OCI-LY3 (cell line): Measurements from ENCODE around the gene SF3A2.
A peak's percentile ranks its signal among the peaks of the same experiment; 100 is the strongest.

Experiments used
- H2AFZ ChIP-seq: fragments of 200-600, 300-600 bp; shearing (Covaris generic); 2 replicates; pipeline ENCODE4 v1.6.0; 2014; ENCODE audit warnings: antibody characterized with exemption, low read depth, low read length
- H3K27ac ChIP-seq: fragments of 200-600, 300-600 bp; sonication (generic); 2 replicates; pipeline ENCODE4 v1.5.1; 2014; ENCODE audit warnings: mild to moderate bottlenecking, low read length, moderate library complexity, mixed read lengths
- H3K27me3 ChIP-seq: fragments of 200-600, 300-600 bp; sonication (generic); 2 replicates; pipeline ENCODE4 v1.6.1; 2014; ENCODE audit warnings: low read depth, low read length, mixed read lengths
- H3K36me3 ChIP-seq: fragments of 200-600, 300-600 bp; sonication (generic); replicated peaks from 2 replicates; pipeline ENCODE3; 2014; ENCODE audit warnings: low read depth, low read length, mixed read lengths
- H3K4me1 ChIP-seq: fragments of 300-600, 200-600 bp; sonication (generic); 2 replicates; pipeline ENCODE4 v1.6.1; 2014; ENCODE audit warnings: low read length, mixed read lengths
- H3K4me2 ChIP-seq: fragments of 200-600, 300-600 bp; sonication (generic); 2 replicates; pipeline ENCODE4 v1.6.1; 2014; ENCODE audit warnings: low read length, mixed read lengths
- H3K4me3 ChIP-seq: fragments of 300-600, 200-600 bp; sonication (generic); 2 replicates; pipeline ENCODE4 v1.5.1; 2014; ENCODE audit warnings: antibody characterized with exemption, mild to moderate bottlenecking, low read length, moderate library complexity
- H3K79me2 ChIP-seq: fragments of 300-600, 200-600 bp; shearing (Covaris generic); 2 replicates; pipeline ENCODE4 v1.6.1; 2014; ENCODE audit warnings: mild to moderate bottlenecking, low read length, mixed read lengths
- H3K9ac ChIP-seq: fragments of 300-600, 200-600 bp; shearing (Covaris generic); 2 replicates; pipeline ENCODE4 v1.6.0; 2014; ENCODE audit warnings: mild to moderate bottlenecking, low read length, moderate library complexity
- H3K9me3 ChIP-seq: fragments of 200-600, 300-600 bp; shearing (Covaris generic); 2 replicates; pipeline ENCODE4 v1.6.1; 2014; ENCODE audit warnings: low read length, mixed read lengths; ENCODE audit not compliant: insufficient read depth
- H4K20me1 ChIP-seq: fragments of 200-600, 300-600 bp; sonication (generic); 2 replicates; pipeline ENCODE4 v1.6.1; 2016; ENCODE audit warnings: low read length, mixed read lengths; ENCODE audit not compliant: insufficient read depth
- EZH2phosphoT487 ChIP-seq: fragments of 200-600 bp; shearing (Covaris generic); IDR thresholded peaks from 2 replicates; pipeline ENCODE4 v1.6.1; 2018; ENCODE audit warnings: antibody characterized with exemption, mixed run types, low read depth
- TF ChIP-seq, protein P1 (sequence below): fragments of 200-600, 300-600 bp; sonication (generic); IDR thresholded peaks from 2 replicates; pipeline ENCODE4 v1.5.1; 2014; ENCODE audit warnings: antibody characterized with exemption, low read length, low read depth

The SF3A2 gene

DNA sequence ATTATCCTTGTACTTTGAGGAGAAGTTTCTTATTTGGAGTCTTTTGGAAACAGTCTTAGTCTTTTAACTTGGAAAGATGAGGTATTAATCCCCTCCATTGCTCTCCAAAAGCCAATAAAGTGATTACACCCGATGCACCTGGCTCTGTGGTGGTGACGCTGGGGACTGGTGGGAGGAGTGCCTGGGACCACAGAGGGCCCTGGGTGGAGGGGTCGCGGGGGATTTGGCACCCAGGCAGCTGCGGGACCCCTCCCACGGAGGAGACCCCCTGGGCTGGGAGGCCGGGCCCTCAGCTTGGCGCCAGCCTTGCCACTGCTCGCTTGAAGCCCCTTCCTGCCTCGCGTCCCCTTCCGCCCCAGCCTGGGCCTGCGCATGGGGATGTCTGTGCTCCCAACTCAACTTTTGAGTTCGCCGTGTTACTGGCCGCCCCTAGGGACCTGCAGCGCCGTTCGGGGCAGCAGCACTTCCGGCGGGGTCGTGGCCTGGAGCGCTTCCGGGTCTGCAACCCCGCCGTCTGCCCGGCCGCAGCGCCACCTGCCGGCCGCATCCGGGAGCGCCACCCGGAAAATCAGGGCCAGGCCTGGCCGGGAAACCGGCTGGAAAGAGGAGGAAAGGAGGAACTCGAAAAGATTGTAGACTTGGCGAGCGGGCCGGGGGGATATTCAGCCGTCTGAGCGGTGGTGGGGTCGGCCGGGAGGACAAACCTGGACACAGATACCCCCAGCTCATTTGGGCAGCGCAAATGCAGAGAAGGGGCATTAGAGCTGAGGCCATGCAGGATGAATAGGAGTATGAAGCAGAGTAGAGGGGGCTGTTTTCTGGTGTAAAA lies 36.9 kb downstream of the SF3A2 start:
- H3K9ac ChIP-seq: peak overlapping the region; percentile 39
- H3K4me3 ChIP-seq: peak overlapping the region; percentile 91
- H4K20me1 ChIP-seq: peaks cover 66% of the 10 kb centered on the region
- H2AFZ ChIP-seq: no peak overlapping the region
- H3K4me2 ChIP-seq: peak overlapping the region; percentile 89
- H3K4me1 ChIP-seq: peaks cover 30% of the 10 kb centered on the region
- peak overlapping the region; percentile 87 for H3K27ac ChIP-seq
- H3K9me3 ChIP-seq: no peaks in the 10 kb centered on the region
- peaks cover 44% of the 10 kb centered on the region for H3K36me3 ChIP-seq
- no peak for TF ChIP-seq EZH2phosphoT487
- TF ChIP-seq, protein P1, sequence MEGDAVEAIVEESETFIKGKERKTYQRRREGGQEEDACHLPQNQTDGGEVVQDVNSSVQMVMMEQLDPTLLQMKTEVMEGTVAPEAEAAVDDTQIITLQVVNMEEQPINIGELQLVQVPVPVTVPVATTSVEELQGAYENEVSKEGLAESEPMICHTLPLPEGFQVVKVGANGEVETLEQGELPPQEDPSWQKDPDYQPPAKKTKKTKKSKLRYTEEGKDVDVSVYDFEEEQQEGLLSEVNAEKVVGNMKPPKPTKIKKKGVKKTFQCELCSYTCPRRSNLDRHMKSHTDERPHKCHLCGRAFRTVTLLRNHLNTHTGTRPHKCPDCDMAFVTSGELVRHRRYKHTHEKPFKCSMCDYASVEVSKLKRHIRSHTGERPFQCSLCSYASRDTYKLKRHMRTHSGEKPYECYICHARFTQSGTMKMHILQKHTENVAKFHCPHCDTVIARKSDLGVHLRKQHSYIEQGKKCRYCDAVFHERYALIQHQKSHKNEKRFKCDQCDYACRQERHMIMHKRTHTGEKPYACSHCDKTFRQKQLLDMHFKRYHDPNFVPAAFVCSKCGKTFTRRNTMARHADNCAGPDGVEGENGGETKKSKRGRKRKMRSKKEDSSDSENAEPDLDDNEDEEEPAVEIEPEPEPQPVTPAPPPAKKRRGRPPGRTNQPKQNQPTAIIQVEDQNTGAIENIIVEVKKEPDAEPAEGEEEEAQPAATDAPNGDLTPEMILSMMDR: peak; percentile 97
- peaks cover 62% of the 10 kb centered on the region for H3K79me2 ChIP-seq
- no peaks in the 10 kb centered on the region for H3K27me3 ChIP-seq

DNA sequence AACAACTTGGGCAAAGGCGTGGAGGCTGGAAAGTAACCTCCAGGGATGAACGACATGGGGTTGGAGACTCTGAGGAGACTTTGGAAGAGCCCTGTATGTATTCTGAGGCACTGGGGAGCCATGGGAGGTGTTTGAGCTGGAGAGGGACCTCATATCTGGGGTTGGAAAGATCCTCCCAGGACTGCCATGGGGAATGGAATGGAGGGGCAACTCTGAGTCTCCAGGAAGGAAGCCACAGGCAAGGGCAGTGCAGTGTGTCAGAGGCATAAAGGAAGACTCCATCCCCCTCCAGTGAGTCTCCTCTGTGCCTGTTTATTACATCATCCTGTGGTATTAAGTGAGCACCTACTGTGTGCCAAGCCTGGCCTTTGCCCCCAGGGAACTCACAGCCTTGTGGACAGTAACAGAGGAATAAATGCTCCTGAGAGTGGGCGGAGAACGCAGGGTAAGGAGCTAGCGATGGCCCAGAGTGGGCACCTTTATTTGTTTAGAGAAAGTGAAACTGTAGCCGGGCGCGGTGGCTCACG lies 37.6 kb downstream of the SF3A2 start:
- Histone ChIP-seq H4K20me1 (peaks cover 66% of the 10 kb centered on the region), H2AFZ (no peak overlapping the region), H3K4me2 (peak overlapping the region; percentile 89), H3K79me2 (peaks cover 60% of the 10 kb centered on the region), H3K27ac (peak overlapping the region; percentile 7; the same call in 1 of the 2 replicates), H3K4me3 (peak overlapping the region; percentile 51), H3K27me3 (no peaks in the 10 kb centered on the region), H3K9me3 (no peaks in the 10 kb centered on the region), H3K36me3 (peaks cover 44% of the 10 kb centered on the region), H3K4me1 (peaks cover 28% of the 10 kb centered on the region), H3K9ac (peak overlapping the region; percentile 7; the same call in 1 of the 2 replicates)
- TF ChIP-seq, protein P1: no peak
- TF ChIP-seq EZH2phosphoT487: no peak

DNA sequence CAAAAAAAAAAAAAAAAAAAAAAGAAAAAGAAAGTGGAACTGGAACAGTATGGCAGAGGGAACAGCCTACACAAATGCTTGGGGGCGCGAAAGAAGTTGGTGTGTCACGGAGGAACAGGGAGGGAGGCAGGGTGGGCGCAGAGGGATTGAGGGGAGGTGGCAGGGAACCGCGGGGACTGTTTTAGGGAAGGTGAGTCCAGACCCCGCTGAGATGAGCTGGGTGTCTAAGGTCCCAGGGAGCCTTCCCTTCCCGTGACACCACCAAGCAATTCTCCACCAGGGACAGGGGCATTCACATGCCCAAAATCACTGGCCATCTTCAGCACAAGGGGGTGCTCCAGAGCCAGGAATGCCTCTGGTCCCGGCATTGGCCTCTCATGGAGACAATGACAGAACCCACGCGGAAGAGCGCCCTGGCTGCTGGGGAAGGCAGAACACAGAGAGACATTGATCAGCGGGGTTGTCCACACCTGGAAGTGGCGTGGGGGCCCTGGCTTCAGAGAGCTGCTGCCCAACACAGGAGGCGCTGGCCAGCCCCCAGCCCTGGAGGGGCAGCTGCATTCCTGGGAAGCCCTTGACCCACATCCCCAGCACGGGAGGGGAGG lies 38.4 kb downstream of the SF3A2 start:
- Histone ChIP-seq H3K4me2 (no peak overlapping the region), H2AFZ (no peak overlapping the region), H3K27me3 (no peaks in the 10 kb centered on the region), H3K4me1 (peaks cover 28% of the 10 kb centered on the region), H3K4me3 (no peak overlapping the region), H3K9ac (no peak overlapping the region), H3K9me3 (no peaks in the 10 kb centered on the region), H3K79me2 (peaks cover 52% of the 10 kb centered on the region), H3K36me3 (peaks cover 41% of the 10 kb centered on the region), H3K27ac (no peak overlapping the region), H4K20me1 (peaks cover 59% of the 10 kb centered on the region)
- TF ChIP-seq EZH2phosphoT487: no peak
- TF ChIP-seq, protein P1: peak; percentile 40
